Midbrain (tissue), 1 donor: Measurements from ENCODE around the gene POU2F1.

ENCODE experiments used
- DNase-seq: peaks from one replicate; lab custom pipeline; 2025; lab: John Stamatoyannopoulos, UW

The POU2F1 gene

DNA sequence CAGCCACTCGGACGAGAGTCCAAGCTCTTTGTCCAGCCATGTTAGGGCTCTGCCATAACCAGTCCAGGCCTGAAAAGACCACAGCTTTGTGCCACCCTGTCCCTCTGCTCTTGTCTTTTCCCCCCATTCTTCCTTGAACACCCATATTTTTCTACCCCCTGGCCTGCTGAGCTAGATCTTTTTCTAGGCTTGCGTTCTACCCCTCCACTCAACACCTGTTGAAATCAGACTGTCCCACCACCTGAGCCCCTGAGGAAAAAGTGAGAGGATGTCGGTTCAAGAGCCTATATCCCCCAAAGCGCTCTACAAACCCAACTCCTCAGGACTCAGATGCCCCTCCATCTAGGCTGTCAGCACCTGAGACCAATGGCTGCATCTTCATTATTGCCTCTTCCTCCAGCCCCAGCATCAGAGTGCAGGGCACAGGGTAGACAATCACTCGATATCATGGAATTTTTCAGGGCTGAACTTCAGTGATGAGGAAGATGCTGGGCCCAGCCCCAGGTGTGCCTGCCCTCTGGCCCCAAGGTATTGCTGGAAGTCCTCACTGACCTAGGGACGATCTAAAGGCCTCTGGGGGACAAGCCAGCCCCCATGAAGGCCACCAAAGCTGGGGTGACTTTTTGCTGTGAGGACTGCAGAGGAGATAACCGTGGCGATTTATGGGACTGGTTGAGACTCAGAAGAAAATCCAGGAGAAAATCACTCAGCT is 222.3 kb downstream of the POU2F1 start:
- no peak for DNase-seq

DNA sequence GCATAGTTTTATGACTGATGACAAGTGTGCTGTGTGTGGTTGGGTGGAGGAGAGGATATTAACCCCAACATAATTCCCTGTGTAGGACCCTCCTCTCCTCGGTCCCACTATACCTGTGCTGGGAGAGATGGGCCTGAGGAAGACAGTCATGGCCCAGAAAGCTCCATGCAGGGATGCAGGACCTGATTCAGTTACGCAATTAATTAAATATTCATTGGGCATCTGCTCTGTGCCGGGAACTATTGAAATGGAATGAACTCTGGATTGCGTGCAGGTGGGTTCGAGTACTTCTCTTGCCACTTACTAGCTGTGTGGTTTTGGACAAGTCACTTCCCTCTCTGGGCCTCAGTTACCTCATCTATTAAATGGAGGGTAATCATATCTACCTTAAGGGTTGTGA is 223.1 kb downstream of the POU2F1 start:
- no peak for DNase-seq

DNA sequence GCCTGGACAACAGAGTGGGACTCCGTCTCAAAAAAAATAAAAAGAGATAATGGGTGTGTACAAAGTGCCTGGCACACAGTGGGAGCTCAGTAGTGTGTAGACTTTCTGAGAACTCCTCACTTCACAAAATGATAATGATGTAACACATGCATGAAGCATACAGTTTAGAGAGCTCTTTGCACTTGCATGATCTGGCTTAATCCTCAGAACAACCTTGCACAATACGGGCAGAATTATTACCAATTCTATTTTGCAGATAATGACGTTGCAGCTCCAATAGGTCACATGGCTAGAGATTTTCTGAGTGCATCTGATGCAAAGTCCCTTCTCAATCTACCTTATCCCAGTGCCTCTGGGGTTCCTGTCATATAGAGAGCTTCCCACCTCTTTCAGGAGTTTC is 226.3 kb downstream of the POU2F1 start:
- DNase-seq = no peak

DNA sequence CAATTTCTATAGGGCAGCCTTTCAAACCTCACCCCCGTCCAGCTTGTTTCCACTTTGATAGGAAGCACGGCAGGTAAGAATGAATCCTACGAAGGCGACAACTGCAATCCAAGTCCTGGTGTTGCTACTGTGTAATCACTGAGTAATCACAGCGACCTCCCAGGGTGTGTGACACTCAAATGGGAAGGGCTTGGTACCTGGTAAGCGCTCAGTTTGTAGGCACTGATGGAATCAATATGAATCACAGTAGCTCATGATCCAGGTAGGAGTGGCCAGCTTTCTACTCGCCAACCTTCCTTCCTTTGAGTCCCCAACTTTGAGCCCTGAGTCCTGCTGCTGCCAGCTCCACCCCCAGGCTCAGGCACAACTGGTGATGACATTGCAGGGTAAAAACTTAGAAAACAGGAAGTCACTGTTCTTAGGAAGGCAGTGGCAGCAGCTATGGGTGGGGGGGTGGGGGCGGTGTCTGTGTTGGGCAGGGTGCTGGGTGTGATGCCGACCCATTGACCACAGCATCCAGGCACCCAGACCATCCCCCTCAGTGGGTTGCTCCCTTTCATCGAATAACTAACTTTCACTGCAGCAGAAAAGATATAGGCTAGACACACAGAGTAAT is 226.9 kb downstream of the POU2F1 start:
- no peak for DNase-seq

DNA sequence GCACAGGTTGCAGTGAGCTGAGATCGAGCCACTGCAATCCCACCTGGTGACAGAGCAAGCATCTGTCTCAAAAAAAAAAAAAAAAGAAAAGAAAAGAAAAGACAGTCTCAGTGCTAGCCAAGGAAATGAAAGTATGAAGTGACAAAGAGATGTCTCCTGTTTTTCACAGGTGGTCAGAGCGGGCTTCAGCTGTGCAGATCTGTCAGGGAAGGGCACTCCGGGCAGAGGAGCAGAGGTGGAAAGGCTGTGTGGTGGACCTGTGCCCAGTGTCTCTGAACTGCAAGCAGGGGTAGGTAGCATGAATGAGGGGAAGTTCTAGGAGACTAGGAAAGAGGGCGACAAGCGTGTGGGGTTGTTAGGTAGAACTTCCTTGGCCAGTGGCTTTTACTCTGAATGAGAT is 230.2 kb downstream of the POU2F1 start:
- no peak for DNase-seq

DNA sequence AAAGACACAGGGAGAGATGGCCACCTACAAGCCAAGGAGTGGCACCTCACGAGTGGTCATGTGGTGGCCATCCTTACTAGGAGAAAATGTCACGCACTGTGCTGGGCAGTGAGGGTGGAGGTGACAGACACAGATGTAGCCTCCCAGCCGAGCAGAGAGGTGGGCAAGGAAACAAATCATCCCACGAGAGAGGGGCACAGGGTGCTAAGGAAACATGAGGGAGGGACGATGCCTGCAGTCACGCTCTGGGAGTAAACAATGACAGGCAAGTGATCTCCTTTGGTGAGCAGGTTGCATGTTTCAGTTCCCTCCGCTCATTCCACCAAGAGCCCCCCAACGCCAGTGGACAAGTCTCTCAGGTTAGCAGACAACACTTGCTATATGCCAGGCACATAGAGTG is 231.8 kb downstream of the POU2F1 start:
- DNase-seq = no peak

DNA sequence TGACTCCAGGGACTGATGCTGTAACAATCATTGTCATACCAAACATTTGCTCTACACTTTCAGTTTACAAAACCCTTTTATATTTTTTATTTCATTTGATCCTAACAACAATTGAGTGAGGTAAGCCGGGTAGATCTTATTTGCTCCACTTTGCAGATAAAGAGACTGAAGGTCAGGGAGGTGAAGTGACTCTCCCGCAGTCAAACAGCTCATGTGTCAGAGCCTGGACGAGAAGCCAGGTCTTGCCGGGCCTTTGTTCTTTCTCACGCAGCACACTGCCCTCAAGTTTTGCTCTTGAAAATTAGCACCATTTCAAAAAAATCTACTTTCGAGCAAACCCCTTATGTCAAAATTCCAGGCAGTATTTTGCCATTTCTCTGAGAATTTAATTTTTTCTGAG is 232.4 kb downstream of the POU2F1 start:
- DNase-seq = no peak

DNA sequence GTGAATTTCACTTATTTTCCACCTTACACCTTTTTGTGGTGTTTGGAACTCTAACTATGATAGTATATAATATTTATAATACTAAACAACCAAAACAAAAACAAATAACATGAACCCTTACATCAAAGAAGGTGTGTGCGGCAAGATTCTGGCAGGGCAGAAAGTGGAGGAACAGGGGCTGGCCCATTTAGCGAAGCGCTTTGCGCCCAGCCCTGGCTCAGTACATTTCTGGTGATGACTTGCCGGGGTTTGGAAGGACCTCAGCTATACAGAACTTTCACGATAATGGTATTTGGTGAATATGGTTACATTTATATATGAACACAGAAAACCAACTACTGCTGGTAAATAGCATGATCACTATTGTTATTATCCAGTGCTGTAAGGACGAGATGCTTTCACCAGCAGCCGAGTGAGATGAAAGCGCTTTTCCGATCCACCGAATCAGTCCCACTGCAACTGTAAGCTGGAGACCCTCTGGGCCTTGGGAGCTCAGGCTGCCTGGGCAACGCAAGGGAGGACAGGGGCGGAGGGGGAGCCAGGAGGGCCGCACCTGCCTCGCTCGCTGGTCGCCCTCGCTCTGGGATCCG is 233.7 kb downstream of the POU2F1 start:
- DNase-seq = peak; percentile 33

GRCh38 chr1:167454894-167455785 is 234.5 kb downstream of the POU2F1 start:
- DNase-seq = peak; percentile 40

GRCh38 chr1:167455786-167456446 is 235.2 kb downstream of the POU2F1 start:
- peak; percentile 4 for DNase-seq

GRCh38 chr1:167456524-167456923 is 235.8 kb downstream of the POU2F1 start:
- no peak for DNase-seq

GRCh38 chr1:167456926-167457325 is 236.2 kb downstream of the POU2F1 start:
- DNase-seq = no peak

- no peak for DNase-seq
Observed at GRCh38 chr1:167457936-167458584, 237.4 kb downstream of the POU2F1 start.

GRCh38 chr1:167460836-167461235 is 240.2 kb downstream of the POU2F1 start:
- no peak for DNase-seq

DNA sequence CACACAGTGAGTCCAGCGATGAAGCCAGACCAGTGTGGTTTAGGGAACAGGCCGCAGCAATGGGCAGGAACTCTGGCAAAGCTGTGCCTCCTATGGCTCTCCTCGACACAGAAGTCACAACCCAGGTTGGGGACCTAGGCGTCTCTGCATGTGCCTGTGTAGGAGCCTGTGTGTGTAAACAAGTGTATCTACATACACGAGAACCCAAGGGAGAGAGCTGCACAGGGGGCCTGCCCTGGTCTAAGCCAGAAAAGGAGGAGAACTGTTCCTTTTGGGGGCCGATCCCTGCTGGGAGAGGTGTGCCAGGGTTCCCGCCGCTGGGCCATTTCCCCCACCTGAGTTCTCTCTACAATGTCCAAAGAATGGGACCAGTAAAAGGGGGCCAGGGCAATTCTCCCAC is 241.7 kb downstream of the POU2F1 start:
- DNase-seq = no peak

DNA sequence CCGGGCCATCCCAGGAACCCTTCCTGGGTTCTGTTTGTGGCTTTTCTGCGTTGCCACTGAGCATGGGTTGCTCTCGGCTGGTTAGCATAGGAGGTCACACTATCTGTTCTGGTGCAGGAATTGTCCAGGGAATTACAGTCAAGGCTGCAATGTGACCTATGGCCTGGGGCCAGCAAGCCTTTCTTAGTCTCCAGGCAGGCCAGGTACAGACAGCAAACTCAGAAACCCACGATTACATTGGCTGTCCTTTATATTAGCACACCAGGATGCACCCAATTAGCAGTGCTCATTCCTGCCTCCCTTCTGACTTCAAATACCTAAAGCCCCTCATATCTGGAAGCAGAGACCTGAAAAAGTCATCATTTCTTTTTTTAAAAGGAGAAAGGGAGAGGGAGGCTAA is 242.4 kb downstream of the POU2F1 start:
- DNase-seq = no peak

DNA sequence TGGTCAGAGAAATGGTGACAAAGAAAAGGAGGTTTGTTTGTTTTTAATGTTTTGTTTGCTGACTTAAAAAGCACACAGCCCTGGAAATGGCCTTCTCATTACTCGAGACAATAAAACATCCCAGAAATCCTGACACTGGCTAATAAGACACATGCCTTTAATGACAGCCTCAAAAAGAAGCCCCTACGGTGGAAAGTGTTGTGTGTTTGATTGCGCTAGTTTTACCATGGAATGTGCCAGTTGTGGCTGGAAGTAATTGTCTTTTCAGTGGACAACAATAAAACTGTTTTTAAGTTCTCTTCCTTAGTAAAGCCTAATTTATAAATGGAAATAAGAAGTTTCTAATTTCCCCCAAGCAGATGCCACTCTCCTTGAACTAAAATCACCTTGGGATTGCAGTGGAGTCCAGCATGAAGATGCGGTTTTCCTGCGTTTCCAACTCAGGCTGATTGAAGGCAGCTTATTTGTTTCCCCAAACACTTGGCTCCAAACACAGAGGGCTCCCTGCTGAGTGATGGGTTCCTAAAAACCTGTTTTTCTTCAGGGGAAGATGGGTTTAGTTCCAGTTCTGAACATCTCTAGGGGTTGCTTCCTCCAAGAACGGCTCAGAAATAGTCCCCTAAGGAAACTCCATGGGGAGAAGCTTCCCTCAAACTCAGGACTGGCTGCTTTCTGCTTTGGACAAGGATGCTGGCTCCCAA is 243.3 kb downstream of the POU2F1 start:
- no peak for DNase-seq

DNA sequence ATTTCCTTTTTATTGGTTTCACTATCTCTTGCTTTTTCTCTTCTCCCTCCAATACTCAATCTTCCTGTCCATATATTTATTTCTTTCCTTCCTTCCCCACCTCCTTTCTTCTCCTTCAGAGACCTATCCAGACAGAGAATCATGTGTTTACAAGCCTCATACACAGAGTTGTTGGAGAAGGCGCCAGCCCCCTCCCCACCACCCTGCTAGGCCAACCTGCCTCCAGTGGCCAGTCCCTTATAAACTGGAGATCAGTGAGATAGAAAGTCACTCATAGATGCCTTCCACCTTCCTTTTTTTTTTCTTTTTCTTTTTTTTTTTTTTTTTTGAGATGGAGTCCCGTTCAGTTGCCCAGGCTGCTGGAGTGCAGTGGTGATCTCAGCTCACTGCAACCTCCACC is 244.3 kb downstream of the POU2F1 start:
- DNase-seq = no peak

DNA sequence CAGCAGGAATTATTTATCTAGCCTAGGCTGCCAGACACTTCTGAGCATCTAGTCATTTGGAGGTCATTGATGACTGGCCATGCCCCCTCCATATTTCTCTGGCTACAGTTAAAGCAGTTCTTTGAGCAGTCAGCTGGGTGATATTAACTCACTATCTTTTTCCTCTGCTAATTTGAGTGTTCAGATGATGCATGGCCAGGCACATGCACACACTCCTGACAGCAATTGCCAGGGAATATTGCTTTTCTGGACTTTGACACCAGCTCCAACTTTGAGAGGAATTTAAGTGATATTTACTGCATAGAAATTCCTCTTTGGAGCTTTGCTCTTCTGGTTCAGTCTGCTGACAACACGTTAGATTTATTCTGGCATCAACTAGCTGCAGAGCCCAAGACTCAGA is 245.1 kb downstream of the POU2F1 start:
- no peak for DNase-seq

GRCh38 chr1:167467126-167467710 is 246.5 kb downstream of the POU2F1 start:
- no peak for DNase-seq
